B cell (primary cell): ENCODE measurements around the gene TBC1D20. TPM values are rescaled to one million over a fixed set of nuclear protein-coding genes. Genes with fewer than 3 reads are reported as not detected.

Source experiments
- ATAC-seq: fragments of 200-7000 bp; cut with Tn5 transposase; one replicate; pipeline ENCODE4 v1.10.0; 2021; ENCODE audit warnings: low read depth, mild to moderate bottlenecking, moderate number of reproducible peaks, moderate library complexity
- CTCF ChIA-PET: fragments of 350-600 bp; sonication (Branson Sonifier 250); formaldehyde crosslinking; loops from one replicate; lab custom pipeline; 2021; ENCODE audit warnings: antibody characterized with exemption, inconsistent platforms; lab: Charles Lee
- POLR2A ChIA-PET: fragments of 350-600 bp; sonication (Branson Sonifier 250); formaldehyde crosslinking; loops from one replicate; lab custom pipeline; 2021; ENCODE audit warnings: antibody characterized with exemption; lab: Charles Lee
- DNase-seq: peaks from one replicate; pipeline ENCODE4 v3.0.0; 2013
- H2AFZ ChIP-seq: 2 replicates; pipeline ENCODE4 v1.6.1; 2012; ENCODE audit warnings: mild to moderate bottlenecking, low read depth, low read length; ENCODE audit not compliant: insufficient read depth, poor library complexity, severe bottlenecking
- H3K27ac ChIP-seq, 2 donors: 1 replicate in 1 of 2; 2 replicates in 1 of 2; pipeline ENCODE4 v1.5.1; 2012 to 2013; ENCODE audit warnings: low read length in 2 of 2, mild to moderate bottlenecking in 2 of 2, moderate library complexity in 1 of 2
- H3K27me3 ChIP-seq, 4 experiments: fragments of 200-600 bp in 1 of 4; sonication (generic) in 1 of 4; replicated peaks in 1 of 4; 1 replicate in 2 of 4; 2 replicates in 2 of 4; pipeline versions ENCODE4 v1.6.1 to v1.7.0; 2013 to 2016; ENCODE audit warnings: low read length in 3 of 4, mild to moderate bottlenecking in 2 of 4, mixed read lengths in 1 of 4, moderate library complexity in 1 of 4; ENCODE audit not compliant: insufficient read depth in 4 of 4, control insufficient read depth in 3 of 4; ENCODE audit errors: control extremely low read depth in 1 of 4
- H3K36me3 ChIP-seq, 2 experiments: replicated peaks in 1 of 2; 1 replicate in 1 of 2; 2 replicates in 1 of 2; pipeline versions ENCODE4 v1.6.1 to v1.7.1; 2013; ENCODE audit warnings: low read length in 1 of 2; ENCODE audit not compliant: insufficient read depth in 2 of 2, control insufficient read depth in 1 of 2; ENCODE audit errors: control extremely low read depth in 1 of 2, extremely low read depth in 1 of 2
- H3K4me1 ChIP-seq, 2 donors: fragments of 200-600 bp in 1 of 2; sonication (generic) in 1 of 2; 1 replicate in 1 of 2; 2 replicates in 1 of 2; pipeline versions ENCODE4 v1.5.1 to v1.6.1; 2013 to 2017; ENCODE audit warnings: low read length in 2 of 2; ENCODE audit not compliant: control insufficient read depth in 2 of 2, insufficient read depth in 2 of 2
- H3K4me2 ChIP-seq: replicated peaks from 2 replicates; pipeline ENCODE3; 2012; ENCODE audit warnings: mild to moderate bottlenecking, low read depth, low read length; ENCODE audit not compliant: poor library complexity, severe bottlenecking
- H3K4me3 ChIP-seq, 5 experiments: fragments of 200-600 bp in 1 of 5; sonication (generic) in 1 of 5; 1 replicate in 3 of 5; 2 replicates in 2 of 5; pipeline versions ENCODE4 v1.5.1 to v1.7.0; 2011 to 2016; ENCODE audit warnings: low read length in 4 of 5, mild to moderate bottlenecking in 4 of 5, low read depth in 2 of 5, control low read depth in 1 of 5, moderate library complexity in 1 of 5; ENCODE audit not compliant: insufficient read depth in 1 of 5; ENCODE audit errors: control extremely low read depth in 1 of 5, extremely low read depth in 1 of 5
- H3K79me2 ChIP-seq: fragments of 200-600 bp; sonication (generic); one replicate; pipeline ENCODE4 v1.6.0; 2016; ENCODE audit warnings: low read length; ENCODE audit not compliant: control insufficient read depth, insufficient read depth
- H3K9ac ChIP-seq: fragments of 200-600 bp; sonication (generic); 2 replicates; pipeline ENCODE4 v1.6.1; 2017; ENCODE audit warnings: mild to moderate bottlenecking, low read length, moderate library complexity
- H3K9me3 ChIP-seq, 3 donors: one replicate each; pipeline versions ENCODE4 v1.6.1 to v1.7.1; 2013; ENCODE audit warnings: low read length in 2 of 3; ENCODE audit not compliant: control insufficient read depth in 2 of 3, insufficient read depth in 1 of 3; ENCODE audit errors: control extremely low read depth in 1 of 3
- H4K20me1 ChIP-seq: 2 replicates; pipeline ENCODE4 v1.6.0; 2012; ENCODE audit warnings: mild to moderate bottlenecking, low read length; ENCODE audit not compliant: insufficient read depth, control insufficient read depth, poor library complexity, severe bottlenecking
- H3K27ac Mint-ChIP-seq: one replicate; pipeline ENCODE4 v1.8.0; 2021; ENCODE audit warnings: mixed read lengths
- H3K27me3 Mint-ChIP-seq: one replicate; pipeline ENCODE4 v1.8.0; 2021; ENCODE audit warnings: mixed read lengths
- H3K4me1 Mint-ChIP-seq: one replicate; pipeline ENCODE4 v1.8.0; 2021; ENCODE audit warnings: mixed read lengths
- H3K4me3 Mint-ChIP-seq: one replicate; pipeline ENCODE4 v1.8.0; 2021; ENCODE audit warnings: mixed read lengths
- H3K9me3 Mint-ChIP-seq: one replicate; pipeline ENCODE4 v1.8.0; 2022; ENCODE audit warnings: mixed read lengths; ENCODE audit not compliant: insufficient read depth
- CTCF ChIP-seq: fragments of 200-600 bp; IDR thresholded peaks from one replicate; pipeline ENCODE4 v1.8.0; 2022; ENCODE audit warnings: antibody characterized with exemption, mild to moderate bottlenecking
- EZH2 ChIP-seq: IDR thresholded peaks from 2 replicates; pipeline ENCODE4 v1.6.1; 2012; ENCODE audit warnings: borderline replicate concordance, low read depth, mild to moderate bottlenecking, moderate library complexity, low read length; ENCODE audit not compliant: insufficient read depth, poor library complexity, severe bottlenecking
- WGBS: methylation state at CpG from one replicate; pipeline ENCODE4 v1.1.5; 2013; ENCODE audit warnings: missing lambda C conversion rate; ENCODE audit not compliant: insufficient coverage; 5-methylcytosine and 5-hydroxymethylcytosine counted together
- intact Hi-C: fragments of 100-400 bp; cut with micrococcal nuclease; formaldehyde crosslinking; loops from one replicate; pipeline ENCODE4 v1.10.0; 2022
- polyA plus RNA-seq: library from polyadenylated mRNA; depleted of rRNA; stranded (reverse); fragments of >200 nt; gene quantifications from 2 replicates; pipeline ENCODE4 v1.2.3, GENCODE V29; 2012
- total RNA-seq, 2 donors: library from RNA; stranded (reverse); fragments of 120-200 nt in 1 of 2; gene quantifications; 1 replicate in 1 of 2; 2 replicates in 1 of 2; pipeline versions ENCODE4 v1.2.3 to v1.2.4, GENCODE V29; 2013 to 2022

Gene TBC1D20
- total and polyA plus RNA-seq, 2 donors (not counting 1 experiment from before 2014, with no cell fraction given): 31.7 to 40.0 TPM

- no peak overlapping the region for H3K4me3 ChIP-seq
- H3K79me2 ChIP-seq: no peaks in the 10 kb centered on the region
- H3K36me3 ChIP-seq: peaks cover 5 to 24% of the 10 kb centered on the region in 2 experiments
- H3K27me3 Mint-ChIP-seq: no peaks in the 10 kb centered on the region
- no peaks in the 10 kb centered on the region for H3K9me3 Mint-ChIP-seq
- H3K4me2 ChIP-seq: no peak overlapping the region
- DNase-seq (no peak), ATAC-seq (no peak)
- H3K4me3 Mint-ChIP-seq: no peak overlapping the region
- POLR2A ChIA-PET: interaction anchor here (0.6 kb wide), 2 partner anchors 103 to 926 kb away, joined by 3 read pairs; partner anchors contain the start of gene ZCCHC3
- H3K27me3 ChIP-seq: no peaks in the 10 kb centered on the region
- H3K27ac Mint-ChIP-seq: no peak overlapping the region
- H4K20me1 ChIP-seq: no peaks in the 10 kb centered on the region
- H3K4me1 ChIP-seq: peaks cover 15 to 16% of the 10 kb centered on the region in 2 donors
- no peak overlapping the region for H2AFZ ChIP-seq
- peaks cover 0 to 5% (median 4%) of the 10 kb centered on the region in 3 donors for H3K9me3 ChIP-seq
- intact Hi-C loops: no loop called here
- H3K9ac ChIP-seq: no peak overlapping the region
- WGBS: 93% methylated on average over 2 of the region's 5 CpGs
- no peak for TF ChIP-seq CTCF
- no peak for TF ChIP-seq EZH2
- CTCF ChIA-PET: interaction anchor here (0.6 to 1.0 kb wide), 2 partner anchors 18 to 156 kb away, joined by 3 read pairs; no protein-coding TSS in a partner anchor
- no peak overlapping the region for H3K27ac ChIP-seq
- peaks cover 14% of the 10 kb centered on the region for H3K4me1 Mint-ChIP-seq
These were observed 61.7 kb downstream of the TBC1D20 start for GRCh38 chr20:400454-401275.

- ChIA-PET CTCF (no interaction called here), POLR2A (no interaction called here)
- H3K4me1 Mint-ChIP-seq: peaks cover 14% of the 10 kb centered on the region
- H3K27ac Mint-ChIP-seq: no peak overlapping the region
- Histone ChIP-seq H3K9ac (no peak overlapping the region), H3K27me3 (no peaks in the 10 kb centered on the region), H3K79me2 (no peaks in the 10 kb centered on the region), H3K27ac (no peak overlapping the region), H3K4me1 (peaks cover 15 to 16% of the 10 kb centered on the region in 2 donors), H2AFZ (no peak overlapping the region), H4K20me1 (no peaks in the 10 kb centered on the region), H3K36me3 (peaks cover 7 to 29% of the 10 kb centered on the region in 2 experiments), H3K9me3 (peaks cover 0 to 5% (median 4%) of the 10 kb centered on the region in 3 donors), H3K4me3 (no peak overlapping the region), H3K4me2 (no peak overlapping the region)
- no peak overlapping the region for H3K4me3 Mint-ChIP-seq
- intact Hi-C loops: no loop called here
- TF ChIP-seq EZH2 (no peak), CTCF (no peak)
- ATAC-seq (no peak), DNase-seq (no peak)
- no CpG with 5 or more reads among the region's 2 CpGs for WGBS
- H3K27me3 Mint-ChIP-seq: no peaks in the 10 kb centered on the region
- no peaks in the 10 kb centered on the region for H3K9me3 Mint-ChIP-seq
These were observed 62.2 kb downstream of the TBC1D20 start for GRCh38 chr20:400128-400453.
